Upper lobe of left lung (tissue), 4 donors: ENCODE results near the gene PLGLB1.
"Not testable (repeated sequence)": the region's sequence is repeated elsewhere in the genome, so short reads cannot be mapped to it uniquely, and the experiment has no call there.

Source experiments
- CTCF ChIP-seq, 6 experiments: fragments of 450-650 bp in 4 of 6; fragments of 200-600 bp in 2 of 6; sonication (generic) in 2 of 6; IDR thresholded peaks; one replicate each; pipeline ENCODE4 v1.5.1; 2016 to 2019; ENCODE audit warnings: antibody characterized with exemption in 6 of 6
- EP300 ChIP-seq, 4 donors: sonication (generic); formaldehyde crosslinking; IDR thresholded peaks; one replicate each; pipeline ENCODE4 v1.5.1; 2017; ENCODE audit warnings: antibody characterized with exemption in 4 of 4, control low read depth in 2 of 4
- POLR2A ChIP-seq, 4 donors: fragments of 450-650 bp; IDR thresholded peaks; one replicate each; pipeline ENCODE4 v1.5.1; 2016 to 2017; ENCODE audit warnings: antibody characterized with exemption in 4 of 4, mild to moderate bottlenecking in 2 of 4
- POLR2AphosphoS5 ChIP-seq, 2 donors: sonication (generic); formaldehyde crosslinking; IDR thresholded peaks; one replicate each; pipeline ENCODE4 v1.5.1; 2017; ENCODE audit warnings: antibody characterized with exemption in 2 of 2

- TF ChIP-seq CTCF, POLR2AphosphoS5, POLR2A, EP300 (IDR thresholded peaks at IDR 0.05): not testable (repeated sequence)
These were observed 7.0 kb downstream of the PLGLB1 start for GRCh38 chr2:87014489-87015169.
